Thyroid gland (tissue), 4 donors: ENCODE measurements around the gene NFKBIB.

ENCODE experiments used
- POLR2A ChIP-seq, 2 donors: fragments of 450-650 bp; IDR thresholded peaks; one replicate each; pipeline ENCODE4 v1.6.1; 2017; ENCODE audit warnings: antibody characterized with exemption in 2 of 2, mild to moderate bottlenecking in 2 of 2, moderate library complexity in 1 of 2
- TF ChIP-seq, protein P1 (sequence below), 6 experiments: fragments of 200-600 bp in 3 of 6; fragments of 450-650 bp in 3 of 6; sonication (generic) in 3 of 6; IDR thresholded peaks; one replicate each; pipeline ENCODE4 v1.5.1; 2016 to 2019; ENCODE audit warnings: antibody characterized with exemption in 6 of 6, mild to moderate bottlenecking in 2 of 6, inconsistent platforms in 1 of 6, moderate library complexity in 1 of 6

DNA sequence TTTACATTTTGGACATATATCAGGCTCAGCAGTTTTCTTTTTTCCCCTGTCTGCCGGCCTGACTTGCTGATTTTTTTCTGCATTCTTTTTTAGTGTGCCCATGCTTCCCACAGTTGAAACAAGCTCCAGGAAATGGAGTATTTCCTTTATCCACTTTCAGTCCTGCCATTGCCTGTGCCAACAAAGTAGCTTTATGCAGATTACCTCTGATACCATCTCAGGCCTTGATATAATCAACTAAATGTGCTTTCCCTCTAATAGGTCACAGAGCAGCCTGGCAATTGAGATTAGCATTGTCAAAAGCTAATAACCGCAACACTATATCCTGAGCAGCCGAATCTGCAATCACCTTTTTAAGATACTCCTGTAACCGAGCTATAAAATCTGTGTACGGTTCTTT is 40.2 kb downstream of the NFKBIB start:
- no peak for TF ChIP-seq POLR2A (IDR thresholded peaks at IDR 0.05)
- TF ChIP-seq, protein P1, sequence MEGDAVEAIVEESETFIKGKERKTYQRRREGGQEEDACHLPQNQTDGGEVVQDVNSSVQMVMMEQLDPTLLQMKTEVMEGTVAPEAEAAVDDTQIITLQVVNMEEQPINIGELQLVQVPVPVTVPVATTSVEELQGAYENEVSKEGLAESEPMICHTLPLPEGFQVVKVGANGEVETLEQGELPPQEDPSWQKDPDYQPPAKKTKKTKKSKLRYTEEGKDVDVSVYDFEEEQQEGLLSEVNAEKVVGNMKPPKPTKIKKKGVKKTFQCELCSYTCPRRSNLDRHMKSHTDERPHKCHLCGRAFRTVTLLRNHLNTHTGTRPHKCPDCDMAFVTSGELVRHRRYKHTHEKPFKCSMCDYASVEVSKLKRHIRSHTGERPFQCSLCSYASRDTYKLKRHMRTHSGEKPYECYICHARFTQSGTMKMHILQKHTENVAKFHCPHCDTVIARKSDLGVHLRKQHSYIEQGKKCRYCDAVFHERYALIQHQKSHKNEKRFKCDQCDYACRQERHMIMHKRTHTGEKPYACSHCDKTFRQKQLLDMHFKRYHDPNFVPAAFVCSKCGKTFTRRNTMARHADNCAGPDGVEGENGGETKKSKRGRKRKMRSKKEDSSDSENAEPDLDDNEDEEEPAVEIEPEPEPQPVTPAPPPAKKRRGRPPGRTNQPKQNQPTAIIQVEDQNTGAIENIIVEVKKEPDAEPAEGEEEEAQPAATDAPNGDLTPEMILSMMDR (IDR thresholded peaks at IDR 0.05), result no peak
